HCT116 (cell line): ENCODE measurements around the gene TFCP2. TPM values are rescaled to one million over a fixed set of nuclear protein-coding genes. Genes with fewer than 3 reads are reported as not detected.

Experiments used
- ATAC-seq: fragments of 200-7000 bp; cut with Tn5 transposase; 2 replicates; pipeline ENCODE4 v1.9.1; 2020; ENCODE audit warnings: mild to moderate bottlenecking, moderate library complexity
- BruUV-seq: library from RNA; stranded (reverse); fragments of 400-500 nt; replicated peaks from 2 replicates; lab custom pipeline; 2021; lab: Mats Ljungman, UMichigan
- CTCF ChIA-PET: fragments of 300-600 bp; sonication (Branson Sonifier 250); formaldehyde crosslinking; loops from one replicate; lab custom pipeline; 2021; ENCODE audit warnings: antibody characterized with exemption; lab: Charles Lee
- POLR2A ChIA-PET: fragments of 300-600, 350-600 bp; sonication (Branson Sonifier 250); formaldehyde crosslinking; loops from one replicate; lab custom pipeline; 2021; ENCODE audit warnings: antibody characterized with exemption; lab: Charles Lee
- RAD21 ChIA-PET, 2 experiments: fragments of 300-600 bp; sonication (Branson Sonifier 250); formaldehyde crosslinking; loops; one replicate each; lab custom pipeline; 2023; ENCODE audit warnings: low total read pairs in 2 of 2; ENCODE audit not compliant: uncharacterized antibody in 2 of 2, unreplicated experiment in 2 of 2, low non-redundant PET in 1 of 2; lab: Charles Lee
- DNase-seq: peaks from one replicate; pipeline ENCODE4 v3.0.0-alpha.2; 2010; ENCODE audit warnings: low read depth, low spot score
- H2AFZ ChIP-seq: fragments of 200-600 bp; shearing (Covaris generic), sonication (generic); 2 replicates; pipeline ENCODE4 v1.6.1; 2017; ENCODE audit warnings: low read depth, mixed run types, mixed read lengths, antibody characterized with exemption, low read length; ENCODE audit not compliant: poor library complexity, severe bottlenecking
- H3K27ac ChIP-seq: 2 replicates; pipeline ENCODE4 v1.5.1; 2012; ENCODE audit warnings: low read depth, low read length
- H3K27me3 ChIP-seq: fragments of 200-600 bp; sonication (generic); 2 replicates; pipeline ENCODE4 v1.6.1; 2016; ENCODE audit warnings: mixed run types, low read length, mixed read lengths; ENCODE audit not compliant: insufficient read depth
- H3K36me3 ChIP-seq, 2 experiments: fragments of 200-500 bp in 1 of 2; fragments of 200-600 bp in 1 of 2; sonication (Bioruptor generic) in 1 of 2; sonication (generic) in 1 of 2; 2 replicates each; pipeline versions ENCODE4 v1.5.1 to v1.6.1; 2014 to 2016; ENCODE audit warnings: low read length in 2 of 2, inconsistent platforms in 1 of 2, mixed read lengths in 1 of 2, mixed run types in 1 of 2; ENCODE audit not compliant: insufficient read depth in 2 of 2, control insufficient read depth in 1 of 2
- H3K4me1 ChIP-seq, 2 experiments: fragments of 200-600 bp in 1 of 2; sonication (generic) in 1 of 2; 2 replicates each; pipeline versions ENCODE4 v1.5.1 to v1.6.1; 2012 to 2017; ENCODE audit warnings: low read length in 2 of 2, inconsistent platforms in 1 of 2, mild to moderate bottlenecking in 1 of 2, mixed read lengths in 1 of 2, mixed run types in 1 of 2, moderate library complexity in 1 of 2; ENCODE audit not compliant: insufficient read depth in 2 of 2, control insufficient read depth in 1 of 2
- H3K4me2 ChIP-seq: fragments of 200-600 bp; sonication (generic); 2 replicates; pipeline ENCODE4 v1.6.1; 2017; ENCODE audit warnings: mixed run types, low read length, mixed read lengths
- H3K4me3 ChIP-seq, 2 experiments: fragments of 200-600 bp in 1 of 2; sonication (generic) in 1 of 2; replicated peaks in 1 of 2; 2 replicates each; pipeline ENCODE4 v1.5.1; 2011 to 2016; ENCODE audit warnings: low read length in 2 of 2, control low read depth in 1 of 2, low read depth in 1 of 2, mild to moderate bottlenecking in 1 of 2, mixed read lengths in 1 of 2, mixed run types in 1 of 2
- H3K79me2 ChIP-seq: fragments of 200-600 bp; sonication (generic); 2 replicates; pipeline ENCODE4 v1.6.1; 2017; ENCODE audit warnings: mild to moderate bottlenecking, mixed run types, low read length, moderate library complexity, mixed read lengths; ENCODE audit not compliant: insufficient read depth
- H3K9ac ChIP-seq: fragments of 200-600 bp; sonication (generic); 2 replicates; pipeline ENCODE4 v1.6.1; 2016; ENCODE audit warnings: low read length, mixed read lengths
- H3K9me2 ChIP-seq: fragments of 200-600 bp; sonication (generic), shearing (Covaris generic); 2 replicates; pipeline ENCODE4 v1.6.1; 2017; ENCODE audit warnings: mixed run types, mild to moderate bottlenecking, moderate library complexity; ENCODE audit not compliant: insufficient read depth
- H3K9me3 ChIP-seq, 2 experiments: fragments of 200-500 bp in 1 of 2; fragments of 200-600 bp in 1 of 2; sonication (Bioruptor generic) in 1 of 2; sonication (generic) in 1 of 2; 2 replicates each; pipeline ENCODE4 v1.6.1; 2014 to 2017; ENCODE audit warnings: low read length in 2 of 2, mixed read lengths in 2 of 2, inconsistent platforms in 1 of 2, low read depth in 1 of 2, mild to moderate bottlenecking in 1 of 2, mixed run types in 1 of 2, moderate library complexity in 1 of 2; ENCODE audit not compliant: control insufficient read depth in 1 of 2, insufficient read depth in 1 of 2
- H4K20me1 ChIP-seq: fragments of 200-600 bp; sonication (generic), shearing (Covaris generic); 2 replicates; pipeline ENCODE4 v1.6.1; 2017; ENCODE audit warnings: mixed run types, mild to moderate bottlenecking, moderate library complexity; ENCODE audit not compliant: insufficient read depth
- ATF3 ChIP-seq: IDR thresholded peaks from 2 replicates; pipeline ENCODE4 v1.6.1; 2012
- CTCF ChIP-seq, 3 experiments: fragments of 200-600 bp in 1 of 3; sonication (generic) in 1 of 3; IDR thresholded peaks in 2 of 3; conservative IDR thresholded peaks in 1 of 3; 2 replicates each; pipeline ENCODE4 v1.5.1; 2012 to 2017; ENCODE audit warnings: low read depth in 2 of 3, low read length in 2 of 3, antibody characterized with exemption in 1 of 3, borderline replicate concordance in 1 of 3, control low read depth in 1 of 3, mild to moderate bottlenecking in 1 of 3, mixed read lengths in 1 of 3, mixed run types in 1 of 3, moderate library complexity in 1 of 3; ENCODE audit not compliant: insufficient read depth in 1 of 3
- EGR1 ChIP-seq: IDR thresholded peaks from 2 replicates; pipeline ENCODE4 v1.6.1; 2012; ENCODE audit warnings: low read depth
- EZH2 ChIP-seq: fragments of 200-600 bp; sonication (generic); IDR thresholded peaks from 2 replicates; pipeline ENCODE4 v1.6.1; 2017; ENCODE audit warnings: antibody characterized with exemption, mixed run types
- EZH2phosphoT487 ChIP-seq: fragments of 200-600 bp; IDR thresholded peaks from 2 replicates; pipeline ENCODE4 v1.6.1; 2018; ENCODE audit warnings: antibody characterized with exemption, borderline replicate concordance
- JUND ChIP-seq: IDR thresholded peaks from 2 replicates; pipeline ENCODE4 v1.6.1; 2012
- POLR2A ChIP-seq: IDR thresholded peaks from 2 replicates; pipeline ENCODE4 v1.7.0; 2011; ENCODE audit warnings: borderline replicate concordance; ENCODE audit not compliant: insufficient read depth, insufficient read length; ENCODE audit errors: extremely low read depth
- REST ChIP-seq: IDR thresholded peaks from 2 replicates; pipeline ENCODE4 v1.6.1; 2012; ENCODE audit warnings: low read depth
- SIN3A ChIP-seq: IDR thresholded peaks from 2 replicates; pipeline ENCODE4 v1.6.1; 2012; ENCODE audit warnings: low read depth
- SP1 ChIP-seq: IDR thresholded peaks from 2 replicates; pipeline ENCODE4 v1.6.1; 2012; ENCODE audit warnings: low read depth
- TCF7L2 ChIP-seq: IDR thresholded peaks from 2 replicates; pipeline ENCODE4 v1.7.0; 2011; ENCODE audit warnings: borderline replicate concordance, inconsistent platforms; ENCODE audit not compliant: insufficient read depth, insufficient read length; ENCODE audit errors: extremely low read depth
- ZBTB33 ChIP-seq: IDR thresholded peaks from 2 replicates; pipeline ENCODE4 v1.6.1; 2011; ENCODE audit warnings: mild to moderate bottlenecking, low read length, moderate library complexity; ENCODE audit not compliant: insufficient replicate concordance; ENCODE audit errors: extremely low read depth
- ZFX ChIP-seq: fragments of 450-650 bp; IDR thresholded peaks from 2 replicates; pipeline ENCODE4 v1.6.1; 2017
- ZNF274 ChIP-seq: fragments of 200-500 bp; sonication (Bioruptor generic); IDR thresholded peaks from 2 replicates; pipeline ENCODE4 v1.6.1; 2014; ENCODE audit warnings: mild to moderate bottlenecking, low read depth, low read length, inconsistent platforms
- intact Hi-C: fragments of 100-400 bp; cut with micrococcal nuclease; formaldehyde crosslinking; loops from 2 replicates; pipeline ENCODE4 v1.10.0; 2022
- total RNA-seq: library from RNA; stranded (reverse); gene quantifications from one replicate; pipeline ENCODE4 v1.2.1, GENCODE V29; 2021; ENCODE audit not compliant: unreplicated experiment

TFCP2 gene
- total RNA-seq, 1 experiment from 2014 or later = 31.6 TPM

GRCh38 chr12:51086933-51087332 lies 86.0 kb downstream of the TFCP2 start:
- H3K4me1 ChIP-seq = peaks cover 5 to 11% of the 10 kb centered on the region in 2 experiments; a peak in 3 of 4 replicates
- H3K9me2 ChIP-seq = no peaks in the 10 kb centered on the region
- POLR2A ChIA-PET = no interaction called here
- DNase-seq (no peak), ATAC-seq (no peak)
- no peak overlapping the region for H3K9ac ChIP-seq
- 0 out of 4 replicates have a peak, but pooled peaks cover 0 to 4% of the 10 kb centered on the region in 2 experiments for H3K36me3 ChIP-seq
- H2AFZ ChIP-seq = no peak overlapping the region
- H4K20me1 ChIP-seq = no peaks in the 10 kb centered on the region
- no peaks in the 10 kb centered on the region for H3K9me3 ChIP-seq
- BruUV-seq = no TSS peak
- no peaks in the 10 kb centered on the region for H3K27me3 ChIP-seq
- TF ChIP-seq POLR2A (no peak), EZH2phosphoT487 (no peak), ZFX (no peak), ATF3 (no peak), ZBTB33 (no peak), EGR1 (no peak), SP1 (no peak), JUND (no peak), REST (no peak), EZH2 (no peak), ZNF274 (no peak), SIN3A (no peak), CTCF (IDR thresholded peaks at IDR 0.05 in 2 of 3, conservative IDR thresholded peaks at IDR 0.05 in 1 of 3; ENCODE audit: borderline replicate concordance in 1 of 3, insufficient read depth in 1 of 3, low read depth in 2 of 3, low read length in 2 of 3) (no peak), TCF7L2 (no peak)
- TF ChIP-seq, all 23 proteins: peak for 0
- Histone ChIP-seq H3K27ac (no peak overlapping the region), H3K4me2 (no peak overlapping the region), H3K79me2 (peaks cover 11% of the 10 kb centered on the region; the same call in 1 of the 2 replicates), H3K4me3 (no peak overlapping the region)
- ChIA-PET RAD21 (no interaction called here), CTCF (no interaction called here)
- intact Hi-C loops = loop anchor here (10.0 kb wide), 1 partner anchor 128 kb away; the partner anchor contains the start of gene POU6F1
